Heart left ventricle (tissue), 13 donors: ENCODE measurements around the gene EPB41L4B.

ENCODE experiments used
- CTCF ChIP-seq, 12 donors: fragments of 200-600 bp; sonication (generic) in 4 of 12; IDR thresholded peaks; one replicate each; pipeline versions ENCODE4 v1.5.0 to v1.8.0; 2018 to 2022; ENCODE audit warnings: antibody characterized with exemption in 12 of 12, mild to moderate bottlenecking in 5 of 12
- POLR2A ChIP-seq, 2 donors: fragments of 450-650 bp; IDR thresholded peaks; one replicate each; pipeline ENCODE4 v1.6.1; 2017; ENCODE audit warnings: antibody characterized with exemption in 2 of 2, mild to moderate bottlenecking in 2 of 2, moderate library complexity in 2 of 2
- donor health status: ischemic (EF 13 %, LVEDD 7.1; RV severe dilation, severe dysfunction).
- donor health status: DM: no; HTN: yes; CAD: no.
- donor health status: DM: no; HTN: no; CAD: no.
- donor health status: ischemic (EF 25% LVEDD 6.9; RV normal size, moderate dysfunction).
- donor health status: ischemic (EF 25% LVEDD 5.7; RV mildly dilated, moderate dysfunction).
- donor health status: ischemic (EF 35%, LVEDD 5.7; RV mildly dilated, moderate dysfunction).
- donor health status: nonischemic (EF 11% LVEDD 7.7; RV severe dilation, severe dysfunction).
- donor health status: DM: yes; HTN: yes; CAD: no.
- donor health status: PGD.
- donor health status: ischemic (EF 29% LVEDD 5.4; RV normal size, mild dysfunction).
- donor health status: nonischemic (EF 23%, LVEDD 6.1; RV moderate dilation, normal function).

GRCh38 chr9:109309282-109309681 lies 11.6 kb downstream of the EPB41L4B start:
- TF ChIP-seq CTCF (IDR thresholded peaks at IDR 0.05) = no peak
- TF ChIP-seq POLR2A (IDR thresholded peaks at IDR 0.05) = no peak
